GM12891 (cell line): Measurements from ENCODE around the gene LRP6.

Experiments used
- PAX5 ChIP-seq: IDR thresholded peaks from 2 replicates; pipeline ENCODE4 v1.6.1; 2011; ENCODE audit warnings: low read length, moderate library complexity, mild to moderate bottlenecking; ENCODE audit not compliant: insufficient read depth, severe bottlenecking
- POLR2A ChIP-seq: IDR thresholded peaks from 2 replicates; pipeline ENCODE4 v1.6.1; 2011; ENCODE audit warnings: low read depth, low read length, control low read depth
- POLR2AphosphoS5 ChIP-seq: IDR thresholded peaks from 2 replicates; pipeline ENCODE4 v1.6.1; 2011; ENCODE audit warnings: low read depth, low read length, control low read depth
- POU2F2 ChIP-seq: IDR thresholded peaks from 2 replicates; pipeline ENCODE4 v1.6.1; 2011; ENCODE audit warnings: low read depth, mild to moderate bottlenecking, control low read depth, low read length, moderate library complexity
- SPI1 ChIP-seq: IDR thresholded peaks from 2 replicates; pipeline ENCODE4 v1.6.1; 2011; ENCODE audit warnings: low read depth, low read length, control low read depth
- TAF1 ChIP-seq: IDR thresholded peaks from 2 replicates; pipeline ENCODE4 v1.6.1; 2011; ENCODE audit warnings: low read depth, low read length, control low read depth

DNA sequence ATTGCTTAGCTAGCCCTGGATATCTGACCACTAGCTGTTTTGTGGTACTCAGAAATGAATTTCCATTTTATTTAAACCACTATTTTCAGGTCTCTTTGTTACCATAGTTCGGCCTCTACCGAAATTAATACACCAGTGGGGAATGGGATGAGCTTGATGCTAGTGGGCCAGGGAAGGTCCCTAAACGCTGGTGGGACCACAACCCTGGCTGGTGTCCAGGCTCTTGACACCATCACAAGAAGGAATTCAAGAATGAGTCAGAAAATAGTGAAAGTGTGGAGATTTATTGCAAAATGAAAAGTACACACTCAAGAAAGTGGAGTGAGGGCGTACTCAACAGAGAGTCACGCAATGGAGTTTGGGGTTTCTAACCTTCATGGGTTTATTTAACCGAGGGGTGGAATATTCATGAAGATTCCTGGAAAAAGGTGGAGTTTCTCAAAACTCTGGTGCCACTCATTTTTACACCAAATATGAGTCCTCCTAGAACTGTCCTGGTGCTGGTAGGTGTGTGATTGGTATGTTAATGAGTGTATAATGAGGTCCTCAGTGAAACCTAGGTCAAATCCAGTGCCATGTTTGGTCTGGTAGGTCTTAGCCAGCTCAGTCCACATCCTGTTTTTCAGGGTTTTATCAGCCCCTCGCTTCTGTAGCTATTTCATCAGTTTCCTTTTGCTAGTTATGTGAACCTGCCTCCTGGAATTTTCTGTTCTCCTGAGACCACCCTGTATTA, 38.9 kb upstream of the LRP6 start:
- no peak for TF ChIP-seq POLR2AphosphoS5
- TF ChIP-seq TAF1, result no peak
- TF ChIP-seq POU2F2, result no peak
- no peak for TF ChIP-seq POLR2A
- TF ChIP-seq PAX5, result no peak
- TF ChIP-seq SPI1, result no peak
